ENCODE measurements around the gene NCAPD3. TPM values are rescaled to one million over a fixed set of nuclear protein-coding genes. Genes with fewer than 3 reads are reported as not detected.
"Not testable (repeated sequence)": the region's sequence is repeated elsewhere in the genome, so short reads cannot be mapped to it uniquely, and the experiment has no call there.

NCAPD3 gene
- total RNA-seq, 1 donor from 2014 or later = 17.5 TPM

- intact Hi-C loops (cut with DNase I) = no loop called here
- DNase-seq (ENCODE audit: low spot score) = no peak
These were observed 107.6 kb downstream of the NCAPD3 start for GRCh38 chr11:134116210-134116609.

GRCh38 chr11:134113787-134114186 is 110.0 kb downstream of the NCAPD3 start:
- intact Hi-C loops (cut with DNase I); DNase-seq (ENCODE audit: low spot score): not testable (repeated sequence)

GRCh38 chr11:134110252-134110815 is 113.4 kb downstream of the NCAPD3 start:
- DNase-seq (ENCODE audit: low spot score) = no peak
- intact Hi-C loops (cut with DNase I) = no loop called here

Other genes with a start within 250 kb of the NCAPD3 start
- 46.5 TPM for gene JAM3, start 154.9 kb downstream of the NCAPD3 start, total RNA-seq
- gene VPS26B, start 704 bp upstream of the NCAPD3 start, total RNA-seq = 39.5 TPM
- gene THYN1, start 29.4 kb upstream of the NCAPD3 start, total RNA-seq = 32.9 TPM
- gene ACAD8, start 29.6 kb upstream of the NCAPD3 start, total RNA-seq = 33.9 TPM
- gene GLB1L3, start 52.4 kb upstream of the NCAPD3 start, total RNA-seq = not detected
- 0.57 TPM for gene GLB1L2, start 108.0 kb upstream of the NCAPD3 start, total RNA-seq
- gene B3GAT1, start 188.3 kb upstream of the NCAPD3 start, total RNA-seq = 0.27 TPM